ENCODE measurements around the gene RASL10B.
"Not testable (repeated sequence)": the region's sequence is repeated elsewhere in the genome, so short reads cannot be mapped to it uniquely, and the experiment has no call there.

The RASL10B gene

GRCh38 chr17:35743626-35744328 is 12.3 kb downstream of the RASL10B start:
- DNase-seq = no peak

- no peak for DNase-seq
These were observed 13.4 kb downstream of the RASL10B start for GRCh38 chr17:35744830-35745229.

- DNase-seq = no peak
These were observed 13.8 kb downstream of the RASL10B start for GRCh38 chr17:35745246-35745645.

- no peak for DNase-seq
These were observed 14.4 kb downstream of the RASL10B start for GRCh38 chr17:35745749-35746320.

DNA sequence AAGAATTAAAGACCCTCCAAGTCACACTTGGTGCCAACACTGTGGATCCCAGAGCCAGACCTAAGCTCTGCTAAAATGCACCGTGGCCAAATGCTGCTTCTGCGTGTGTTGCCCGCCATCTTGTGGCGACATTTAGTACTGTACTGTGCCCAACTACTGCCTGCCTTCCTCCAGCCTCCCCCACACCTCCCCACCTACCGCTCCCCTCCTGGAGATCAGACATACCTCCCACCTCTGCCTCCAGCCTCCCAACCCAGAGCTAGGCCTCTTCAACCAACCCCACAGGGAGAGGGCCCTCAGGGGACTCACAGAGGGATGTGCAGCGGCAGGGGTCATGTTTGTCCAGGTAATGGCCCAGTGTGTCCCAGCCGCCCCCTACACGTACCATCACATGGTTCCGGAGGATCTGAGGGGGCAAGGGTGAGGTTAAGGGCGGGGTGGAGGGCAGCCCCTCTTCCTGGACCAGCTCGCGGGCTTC is 16.1 kb downstream of the RASL10B start:
- peak; percentile 80 for DNase-seq

GRCh38 chr17:35748341-35748841 is 17.0 kb downstream of the RASL10B start:
- DNase-seq = no peak

DNA sequence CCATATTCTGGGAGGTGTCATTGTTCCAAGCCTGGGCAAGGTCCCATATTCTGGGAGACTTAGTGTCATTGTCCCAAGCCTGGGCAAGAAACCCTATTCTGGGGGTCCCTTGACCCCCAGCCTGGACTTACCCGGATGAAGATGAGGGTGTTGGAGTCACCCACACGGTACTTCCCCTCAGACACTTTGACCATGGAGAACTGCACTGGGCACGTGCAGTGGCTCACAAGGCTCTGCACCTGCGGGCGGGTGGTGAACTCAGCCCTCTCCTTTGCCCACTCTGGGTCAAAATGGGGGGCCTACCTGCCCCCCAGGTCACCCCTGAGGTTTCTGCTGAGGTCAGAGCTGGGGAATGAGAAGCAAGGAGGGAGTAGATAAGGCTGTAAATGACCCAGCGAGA is 17.5 kb downstream of the RASL10B start:
- DNase-seq = no peak

- no peak for DNase-seq
These were observed 18.3 kb downstream of the RASL10B start for GRCh38 chr17:35749560-35750412.

DNA sequence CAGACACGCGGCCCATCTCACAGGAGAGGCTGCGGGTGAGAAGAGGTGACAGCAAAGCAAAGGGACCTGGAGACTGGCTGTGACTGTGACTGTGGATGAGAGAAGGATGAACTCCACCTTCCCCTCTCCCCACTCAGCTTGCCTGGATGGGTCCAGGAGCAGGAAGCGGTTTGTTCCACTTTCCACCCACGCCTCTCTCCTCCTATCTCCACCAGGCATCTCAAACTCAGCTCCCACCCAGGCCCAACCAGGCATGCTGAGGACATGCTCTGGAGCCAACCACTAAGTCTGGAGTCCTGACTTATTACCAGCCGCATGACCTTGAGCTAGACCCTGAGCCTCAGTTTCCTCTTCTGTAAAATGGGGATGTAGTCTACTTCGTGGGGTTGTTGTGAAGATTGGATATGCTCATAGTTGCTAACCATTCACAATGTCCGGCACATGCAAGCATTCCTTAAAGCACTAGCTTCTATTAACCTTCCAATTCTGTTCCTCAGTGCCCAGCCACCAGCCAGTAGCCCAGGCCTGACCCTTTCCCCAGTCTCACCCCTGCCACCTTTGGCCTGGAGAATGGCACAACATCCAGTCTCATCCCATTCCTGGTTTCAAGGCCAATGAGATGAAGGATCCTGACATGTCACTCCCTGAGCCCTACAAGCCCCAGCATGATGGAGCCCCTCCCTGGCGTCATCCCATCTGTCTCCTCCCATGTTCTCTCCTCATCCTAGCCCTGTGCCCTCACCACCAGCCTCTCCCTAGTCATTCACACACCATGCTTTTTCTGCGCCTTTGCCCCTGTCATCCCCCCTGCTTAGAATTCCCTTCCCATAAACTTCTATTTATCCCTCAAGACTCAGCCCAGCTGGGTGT is 19.3 kb downstream of the RASL10B start:
- DNase-seq = no peak

DNA sequence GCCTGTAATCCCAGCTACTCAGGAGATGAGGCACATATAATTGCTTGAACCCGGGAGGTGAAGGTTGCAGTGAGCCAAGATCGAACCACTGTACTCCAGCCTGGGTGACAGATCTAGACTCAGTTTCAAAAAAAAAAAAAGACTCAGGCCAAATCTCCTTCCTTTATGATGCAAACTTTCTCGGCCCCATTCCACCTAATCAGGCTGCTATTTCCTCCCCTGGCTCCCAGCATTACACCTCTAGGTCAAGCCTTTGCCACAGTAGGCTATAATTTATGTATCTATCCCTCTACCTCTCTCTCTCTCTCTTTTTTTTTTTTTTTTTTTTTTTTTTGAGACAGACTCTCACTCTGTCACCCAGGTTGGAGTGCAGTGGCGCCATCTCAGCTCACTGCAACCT is 20.1 kb downstream of the RASL10B start:
- not testable (repeated sequence) for DNase-seq

- DNase-seq = no peak
These were observed 21.0 kb downstream of the RASL10B start for GRCh38 chr17:35752471-35752870.

DNA sequence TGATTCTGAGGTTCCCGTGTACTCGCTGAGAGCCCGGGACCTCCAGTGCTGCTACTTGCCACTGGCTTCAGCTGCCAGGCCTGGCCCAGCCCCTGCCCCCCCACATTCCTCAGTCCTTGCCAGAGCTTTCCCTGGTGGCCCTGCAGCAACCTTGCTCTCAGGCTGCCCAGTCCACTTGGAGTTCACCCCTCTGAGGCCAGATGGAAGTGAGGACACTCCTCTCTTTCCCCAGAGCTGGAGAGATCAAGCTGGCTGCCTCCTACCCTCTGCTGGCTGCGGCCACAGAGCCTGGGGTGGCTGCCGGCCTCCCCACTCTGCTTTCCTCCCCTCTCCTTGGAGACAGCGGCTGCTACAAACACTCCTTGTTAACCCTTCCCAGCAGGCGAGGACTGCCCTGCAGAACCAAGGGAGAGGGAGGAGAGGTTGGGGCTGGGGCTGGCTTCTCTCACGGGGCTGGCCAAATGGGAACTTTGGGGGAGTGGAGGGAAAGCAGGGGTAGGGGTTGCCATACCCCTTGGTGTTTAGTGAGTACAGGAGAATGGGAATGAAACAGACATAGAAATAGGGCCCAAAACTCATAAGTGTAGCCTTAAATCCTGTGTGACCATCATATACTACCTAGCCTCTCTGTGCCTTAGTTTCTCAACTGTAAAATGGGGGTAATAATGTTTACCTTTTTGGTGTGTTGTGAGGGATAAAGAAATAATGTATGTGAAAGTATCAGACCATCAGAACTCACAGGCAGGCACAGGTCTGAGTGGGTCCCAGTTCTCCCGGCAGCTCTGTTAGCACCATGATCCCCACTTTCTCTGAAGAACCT is 21.7 kb downstream of the RASL10B start, which contains the start of gene GAS2L2:
Gene GAS2L2 (minus strand): TSS at position 295 of the 820 bp plus-strand sequence. CDS start 389 bp downstream, outside the sequence.
- DNase-seq = no peak

GRCh38 chr17:35757243-35757642 is 25.8 kb downstream of the RASL10B start:
- DNase-seq = no peak

DNA sequence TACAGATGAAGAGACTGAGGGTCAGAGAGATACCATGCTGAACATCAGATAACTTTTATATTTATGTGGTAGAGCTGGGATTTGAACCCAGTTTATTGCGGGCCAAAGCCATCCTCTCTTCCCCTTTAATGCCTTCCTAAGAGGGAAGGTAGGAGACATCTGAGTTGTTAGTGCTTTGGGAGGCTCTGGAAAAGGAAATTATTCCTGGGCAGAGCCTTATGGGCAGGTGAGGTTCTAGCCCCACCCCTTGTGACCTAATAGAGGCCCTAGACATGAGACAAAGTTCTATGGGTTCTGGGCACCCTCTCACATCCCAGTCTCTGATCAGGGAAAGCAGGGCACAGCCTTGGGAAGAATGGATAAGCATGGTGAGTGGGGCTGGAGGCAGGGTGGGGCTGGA is 29.1 kb downstream of the RASL10B start, which contains the start of gene C17orf50:
Gene C17orf50 (plus strand): TSS at position 301 of the 400 bp plus-strand sequence. CDS start 55 bp downstream, at position 356.
- no peak for DNase-seq

- no peak for DNase-seq
These were observed 30.2 kb downstream of the RASL10B start for GRCh38 chr17:35761601-35762000.

- no peak for DNase-seq
These were observed 32.3 kb downstream of the RASL10B start for GRCh38 chr17:35763767-35764122.

DNA sequence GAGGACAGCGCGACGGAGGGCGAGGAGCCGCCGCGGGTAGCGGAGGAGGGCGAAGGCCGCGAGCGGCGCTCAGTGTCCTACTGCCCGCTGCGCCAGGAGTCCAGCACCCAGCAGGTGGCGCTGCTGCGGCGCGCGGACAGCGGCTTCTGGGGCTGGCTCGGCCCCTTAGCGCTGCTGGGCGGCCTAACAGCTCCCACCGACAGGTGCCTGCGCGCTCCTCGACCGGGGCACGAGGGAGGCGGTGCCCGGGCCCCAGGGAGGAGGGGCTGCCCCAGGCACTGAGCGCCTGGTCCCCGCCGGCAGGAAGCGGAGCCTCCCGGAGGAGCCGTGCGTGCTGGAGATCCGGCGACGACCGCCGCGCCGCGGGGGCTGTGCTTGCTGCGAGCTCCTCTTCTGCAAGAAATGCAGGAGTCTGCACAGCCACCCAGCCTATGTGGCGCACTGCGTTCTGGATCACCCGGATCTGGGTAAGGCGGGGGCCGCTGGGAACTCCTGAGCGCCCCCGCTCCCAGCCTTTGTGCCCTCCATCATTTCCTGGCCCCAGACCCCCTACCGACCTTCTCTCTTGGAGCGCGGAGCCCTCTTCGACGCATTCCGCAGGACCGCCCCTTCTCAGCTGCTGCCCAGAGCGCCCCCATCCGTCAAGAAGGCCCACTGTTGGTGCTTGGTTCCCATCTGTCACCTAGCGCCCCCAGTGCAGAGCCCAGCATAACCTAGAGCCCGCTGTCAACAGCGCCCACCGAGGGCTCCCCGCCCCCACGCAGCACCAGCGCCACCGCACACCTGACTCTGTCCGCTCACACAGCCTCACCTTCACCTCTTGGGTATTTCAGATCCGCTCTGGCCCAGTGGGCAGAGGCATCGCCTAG is 32.9 kb downstream of the RASL10B start:
- peak; percentile 86 for DNase-seq

GRCh38 chr17:35765086-35765710 is 33.8 kb downstream of the RASL10B start:
- DNase-seq = no peak

- DNase-seq = no peak
These were observed 34.5 kb downstream of the RASL10B start for GRCh38 chr17:35765756-35766488.
